CD4-positive, alpha-beta T cell treated with Interleukin-6 for 4 hours (primary cell): Measurements from ENCODE around the gene ANGPT4.

Source experiments
- DNase-seq: peaks from one replicate; pipeline ENCODE4 v3.0.0-alpha.2; 2020; ENCODE audit warnings: mixed read lengths

Gene ANGPT4

DNA sequence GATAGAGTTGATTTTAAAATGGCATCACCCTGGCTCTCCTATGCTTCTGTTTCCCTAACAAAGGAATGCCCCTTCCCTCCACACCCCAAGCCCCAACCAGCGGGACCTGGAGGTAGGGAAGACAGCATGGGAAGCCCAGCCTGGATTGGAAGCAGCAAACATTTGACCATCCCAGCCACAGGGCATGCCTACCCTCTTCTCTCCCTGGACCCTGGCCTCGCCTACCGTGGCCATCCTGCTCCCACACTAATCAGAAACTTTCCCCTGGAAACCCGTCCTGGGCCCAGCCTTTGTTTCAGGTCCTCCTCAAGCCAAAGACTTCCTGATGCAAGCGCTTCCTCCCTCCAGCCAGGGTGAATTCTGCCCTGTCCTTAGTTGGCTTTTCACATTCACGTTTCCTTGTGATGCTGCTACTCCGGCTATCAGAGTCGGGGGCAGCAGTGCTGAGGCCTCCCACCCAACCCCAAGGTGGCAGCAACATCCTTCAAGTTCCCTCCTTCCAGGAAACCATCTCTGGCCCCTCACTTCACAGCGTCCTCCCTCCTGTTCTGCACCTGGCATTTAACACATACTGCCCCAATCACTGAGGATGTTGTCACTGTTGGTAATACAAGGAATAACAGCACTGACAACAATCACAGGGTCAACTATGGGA lies 18.2 kb upstream of the ANGPT4 start:
- no peak for DNase-seq

DNA sequence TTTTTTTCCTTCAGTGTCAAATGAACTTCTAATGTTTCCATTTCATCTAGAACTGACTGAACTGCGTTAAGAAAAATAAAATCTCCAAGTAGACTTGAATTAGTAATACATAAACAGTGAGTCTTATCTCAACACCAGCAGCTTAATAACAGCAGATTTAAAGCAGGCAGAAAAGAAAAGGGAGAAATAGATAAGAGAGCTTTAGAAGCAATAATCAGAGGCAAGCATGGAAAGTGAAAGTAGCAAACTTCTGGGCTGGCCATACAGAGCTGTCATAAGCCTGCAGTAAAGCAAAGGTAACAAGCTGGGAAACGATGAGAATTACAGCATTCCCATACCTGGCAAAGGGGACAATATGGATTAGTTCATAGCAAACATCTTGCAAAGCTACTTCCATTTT lies 16.9 kb upstream of the ANGPT4 start:
- DNase-seq = no peak

DNA sequence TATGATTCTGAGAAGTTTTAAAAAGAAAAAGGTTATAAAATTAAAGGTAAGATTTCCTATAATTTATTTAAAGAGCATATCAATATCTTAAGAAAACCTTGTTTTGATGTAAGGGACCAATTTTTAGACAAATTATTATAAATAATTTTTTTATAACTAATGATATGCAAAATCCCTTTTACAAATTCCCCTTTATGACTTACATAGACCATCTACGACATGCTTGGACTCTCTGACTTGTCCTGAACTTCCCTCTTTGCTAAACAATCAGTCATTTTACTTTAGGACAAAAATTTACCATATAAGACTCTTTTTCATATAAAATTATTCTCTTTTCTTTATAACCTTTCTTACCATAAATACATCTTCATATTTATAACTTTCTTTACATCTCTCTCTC lies 15.3 kb upstream of the ANGPT4 start:
- no peak for DNase-seq

DNA sequence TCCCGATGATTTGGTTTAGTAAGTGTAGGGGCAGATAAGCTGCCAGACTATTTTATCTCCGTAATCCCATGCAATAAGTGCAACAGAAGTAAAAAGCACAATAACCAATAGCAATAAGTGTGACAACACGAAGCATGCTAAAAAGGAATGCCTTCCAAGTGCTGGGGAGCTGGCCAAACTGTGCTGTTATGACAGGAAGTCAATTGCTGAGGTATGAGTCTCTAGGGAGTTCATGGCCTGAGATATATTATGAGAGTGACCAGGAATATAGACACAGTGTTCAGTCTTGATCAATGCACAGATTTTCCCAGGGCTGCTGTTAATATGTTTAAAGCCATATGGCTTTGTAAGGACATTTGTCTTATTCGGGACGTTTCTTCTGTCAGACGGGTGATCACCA lies 10.5 kb upstream of the ANGPT4 start:
- DNase-seq = no peak

DNA sequence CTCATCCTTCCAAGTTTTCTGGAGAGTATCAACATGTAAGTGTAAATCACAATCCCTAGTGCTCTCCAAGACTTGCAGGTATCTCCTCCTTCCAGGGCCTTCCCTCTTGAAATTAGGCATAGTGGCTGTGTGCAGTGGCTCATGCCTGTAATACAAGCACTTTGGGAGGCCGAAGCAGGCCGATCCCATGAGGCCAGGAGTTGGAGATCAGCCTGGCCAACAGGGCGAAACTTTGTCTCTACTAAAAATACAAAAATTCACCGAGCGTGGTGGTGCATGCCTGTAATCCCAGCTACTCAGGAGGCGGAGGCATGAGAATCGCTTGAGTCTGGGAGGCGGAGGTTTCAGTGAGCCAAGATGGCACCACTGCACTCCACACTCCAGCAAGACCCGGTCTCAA lies 9.4 kb upstream of the ANGPT4 start:
- no peak for DNase-seq

DNA sequence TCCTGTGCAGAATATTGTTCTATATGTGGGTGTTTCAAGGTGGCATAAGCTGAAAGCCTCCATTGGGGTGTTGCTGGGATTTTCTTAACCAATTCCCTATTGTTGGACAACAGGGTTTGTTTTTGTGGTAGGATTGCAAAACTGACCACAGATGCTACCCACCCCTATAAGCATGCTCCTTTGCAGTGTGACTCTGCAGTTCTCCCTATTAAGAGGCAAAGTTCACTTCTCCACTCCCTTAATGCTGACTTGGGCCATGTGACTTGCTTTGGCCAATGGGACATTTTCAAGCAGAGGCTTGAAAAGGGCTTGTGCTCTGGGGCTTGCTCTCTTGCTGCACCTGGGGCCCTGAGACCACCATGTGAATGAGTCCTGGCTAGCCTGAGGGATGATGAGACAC lies 8.5 kb upstream of the ANGPT4 start:
- DNase-seq = no peak

DNA sequence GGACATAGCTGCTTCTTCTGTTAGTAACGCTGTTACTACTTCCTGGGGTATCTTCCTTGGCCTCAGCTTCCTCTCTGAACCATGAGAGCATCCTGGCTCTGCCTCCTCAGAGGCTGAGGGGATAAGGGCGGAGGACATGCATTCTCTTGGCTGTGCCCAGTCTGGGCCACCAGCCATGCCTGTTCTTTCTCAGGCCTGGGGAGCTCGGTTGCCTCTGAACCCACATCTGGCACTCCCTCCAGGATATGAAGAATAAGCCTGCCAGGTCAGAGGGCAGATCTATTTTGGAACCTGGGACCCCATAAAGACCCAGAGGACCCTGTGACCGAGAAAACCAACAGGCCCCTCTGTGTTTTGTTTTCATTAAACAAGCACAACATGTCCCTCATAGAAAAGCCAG lies 6.6 kb upstream of the ANGPT4 start:
- no peak for DNase-seq

DNA sequence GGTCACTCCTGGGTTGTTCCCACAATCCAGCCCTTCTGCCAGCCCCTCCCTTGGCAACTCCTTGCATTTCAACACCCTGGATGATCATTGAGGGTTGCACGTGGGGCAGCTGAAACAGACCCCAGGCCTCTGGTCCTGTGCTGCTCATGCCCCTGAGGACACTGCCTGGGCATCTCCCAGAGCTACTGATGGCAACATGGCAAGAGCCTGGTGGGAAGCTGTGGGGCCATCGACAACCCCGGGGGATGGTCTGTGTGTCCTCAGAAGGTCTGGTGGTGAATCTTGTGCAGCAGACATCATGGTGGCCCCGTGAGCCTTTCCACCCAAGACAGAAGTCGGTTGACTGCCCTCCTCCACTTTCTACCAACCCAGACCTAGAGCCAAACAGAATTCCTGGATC lies 4.9 kb upstream of the ANGPT4 start:
- no peak for DNase-seq

DNA sequence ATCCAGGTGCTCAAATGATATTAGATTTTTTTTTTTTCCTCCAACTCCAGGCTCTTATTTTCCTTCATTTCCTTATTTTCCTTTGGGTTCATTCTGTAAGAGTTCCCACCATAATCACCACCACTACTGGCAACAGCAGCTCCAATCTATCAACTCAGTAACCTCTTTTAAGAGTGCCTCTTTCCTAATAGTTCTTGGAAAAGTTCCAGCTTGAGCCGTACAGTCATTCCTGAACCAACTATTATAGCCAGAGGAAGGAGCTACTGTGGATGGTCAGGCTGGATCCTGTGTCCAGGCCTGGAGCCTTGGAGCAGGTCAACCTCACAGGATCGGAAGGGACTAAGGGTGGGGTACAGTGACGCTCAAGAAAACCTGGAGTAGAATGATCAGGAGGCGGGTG lies 4.2 kb upstream of the ANGPT4 start:
- DNase-seq = no peak

DNA sequence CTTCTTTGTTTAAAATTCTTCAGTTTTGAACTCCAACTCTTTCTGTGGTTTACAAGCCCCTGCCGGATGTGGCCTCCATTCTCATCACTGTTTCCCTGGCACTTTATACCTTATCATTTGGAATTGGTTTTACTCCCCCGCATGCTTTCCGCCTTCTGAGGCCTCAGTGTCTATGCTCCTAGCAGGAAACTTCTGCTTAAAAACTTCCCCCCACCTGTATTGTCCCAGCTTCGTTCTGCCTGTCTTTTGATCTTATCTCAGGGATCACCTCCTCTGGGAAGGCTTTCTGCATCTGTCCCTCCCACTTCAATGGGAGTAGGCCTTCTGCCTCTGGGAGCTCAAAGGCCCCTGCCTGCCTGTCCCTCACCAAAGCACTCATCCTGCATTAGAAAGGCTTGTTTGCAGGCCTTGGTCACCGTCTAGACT lies 3.4 kb upstream of the ANGPT4 start:
- no peak for DNase-seq

DNA sequence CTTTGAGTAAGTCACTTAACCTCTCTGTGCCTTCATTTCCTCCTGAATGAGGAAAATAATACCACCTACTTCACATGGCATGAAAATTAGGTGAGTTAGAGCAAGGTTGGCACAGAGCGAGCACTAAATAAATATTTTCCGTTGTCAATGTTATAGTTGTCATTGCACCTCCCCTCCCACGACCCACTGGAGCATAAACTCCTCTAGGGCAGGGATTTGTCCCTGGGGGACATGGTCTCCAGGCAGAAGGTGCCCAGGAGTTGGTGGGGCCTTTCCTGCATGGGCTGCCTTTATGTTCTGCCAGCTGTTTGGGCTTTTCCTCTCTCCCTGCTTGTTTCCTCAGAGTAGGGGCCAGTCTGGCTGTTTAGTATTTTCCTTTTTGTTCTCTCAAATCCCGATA lies 1.3 kb upstream of the ANGPT4 start:
- DNase-seq = no peak

DNA sequence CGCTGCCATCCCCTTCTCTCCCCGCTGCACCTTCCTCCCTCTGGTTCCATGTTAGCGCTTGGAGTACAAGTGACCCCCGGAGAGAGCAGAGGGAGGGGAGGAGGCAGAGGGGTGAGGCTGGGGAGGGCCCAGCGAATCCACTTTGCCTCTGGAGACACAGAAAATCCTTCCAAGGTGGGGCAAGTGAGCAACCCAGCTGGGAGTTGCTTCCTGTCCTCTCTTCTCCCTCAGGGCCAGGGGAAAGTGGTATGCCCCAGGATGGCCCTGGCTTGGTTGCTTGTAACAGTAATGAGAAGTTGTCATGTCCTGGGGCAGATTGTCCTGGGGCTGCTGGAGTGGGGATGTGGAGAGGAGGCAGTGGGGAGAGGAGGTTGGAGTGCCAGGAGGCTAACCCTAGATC lies 691 bp upstream of the ANGPT4 start:
- no peak for DNase-seq

DNA sequence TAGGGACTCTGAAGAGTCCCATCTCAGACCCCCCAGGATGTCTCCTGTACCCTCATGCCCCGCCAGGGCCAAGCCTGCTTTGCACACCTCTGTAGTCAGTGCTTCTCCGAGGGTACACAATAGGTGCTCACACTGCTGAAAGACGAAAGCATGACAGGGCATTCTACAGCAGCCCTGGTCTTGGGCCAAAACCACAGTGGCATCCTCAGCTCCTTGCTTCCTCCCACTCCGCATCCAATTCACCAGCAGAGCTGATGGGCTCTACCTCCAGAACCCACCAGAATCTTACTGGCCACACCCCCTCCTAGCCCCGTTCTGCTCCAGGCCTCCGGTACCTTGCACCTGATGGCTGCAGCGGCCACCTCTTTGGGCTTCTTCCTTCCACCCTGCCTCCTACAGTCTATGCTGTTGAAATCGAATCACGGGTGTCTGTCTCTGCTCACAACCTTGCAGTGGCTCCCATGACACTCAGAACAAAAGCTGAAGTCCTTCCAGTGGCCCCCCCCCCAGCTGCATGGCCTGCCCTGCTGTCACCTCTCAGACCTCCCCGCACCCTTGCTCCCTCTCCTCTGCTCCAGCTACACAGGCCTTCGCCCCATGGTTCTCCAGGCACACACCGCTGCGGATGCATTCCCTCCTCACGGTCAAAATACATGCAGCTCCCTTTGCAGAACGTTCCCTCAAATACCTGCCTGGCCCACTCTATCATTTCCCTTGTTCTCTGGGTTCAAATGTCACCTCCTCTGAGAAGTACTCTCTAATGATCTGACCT lies 1.2 kb downstream of the ANGPT4 start:
- no peak for DNase-seq

DNA sequence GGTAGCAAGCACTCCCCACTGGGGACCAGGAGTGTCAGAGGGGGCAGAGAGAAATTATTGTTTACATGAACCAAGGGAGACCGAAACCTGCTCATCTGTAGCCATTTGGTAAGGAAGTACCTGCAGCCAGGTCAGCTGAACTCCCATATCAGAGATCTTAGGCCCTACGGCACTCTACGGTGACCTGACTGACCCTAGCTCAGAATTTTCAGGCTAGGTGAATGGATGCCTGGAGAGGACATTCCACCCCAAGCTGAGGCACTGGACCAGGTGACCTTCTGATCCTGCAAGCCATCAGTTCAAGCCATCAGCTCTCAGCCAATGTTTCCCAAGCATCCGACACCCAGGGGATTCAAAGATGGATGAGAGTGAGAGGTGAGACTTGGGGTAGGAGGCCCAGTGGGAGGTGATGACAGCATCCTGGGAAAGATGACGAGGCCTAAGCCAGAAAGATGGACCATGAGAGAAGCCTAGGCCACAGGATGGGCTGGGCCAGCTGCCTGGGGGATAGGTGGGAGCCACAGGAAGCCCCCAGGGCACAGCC lies 2.8 kb downstream of the ANGPT4 start:
- no peak for DNase-seq

DNA sequence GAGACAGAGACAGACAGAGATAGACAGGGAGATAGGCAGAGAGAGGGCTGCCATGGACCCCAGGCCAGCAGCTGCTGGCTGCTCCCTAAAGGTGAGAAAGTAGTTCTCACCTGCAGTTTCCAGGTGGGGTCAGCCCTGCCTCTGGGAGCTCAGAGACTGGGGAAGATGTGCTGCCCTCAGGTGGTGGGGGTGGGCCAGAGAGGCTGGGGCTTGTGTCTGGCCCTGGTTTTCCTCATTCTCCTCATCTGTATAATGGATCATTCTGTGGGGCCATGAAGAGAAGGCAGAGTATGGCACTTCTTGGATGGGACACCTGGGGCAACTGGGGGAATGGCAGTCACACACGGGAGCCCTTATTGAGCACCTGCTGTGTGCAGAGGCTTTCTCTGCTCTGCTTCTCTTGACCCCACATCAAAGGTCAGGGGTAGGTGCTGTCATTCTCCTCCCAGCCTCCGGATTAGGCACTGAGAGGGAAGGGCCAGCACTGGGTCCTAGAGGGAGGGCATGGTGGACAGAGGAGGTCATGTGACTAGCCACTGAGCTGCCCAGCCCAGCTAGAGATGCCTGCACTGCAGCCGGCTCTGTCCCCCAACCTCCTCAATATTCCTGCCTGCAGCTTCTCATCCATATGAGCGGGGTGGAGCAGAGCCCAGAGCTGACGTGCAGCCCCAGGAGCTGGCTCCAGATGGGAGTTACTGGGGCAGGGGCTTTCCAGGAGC lies 4.1 kb downstream of the ANGPT4 start:
- peak; percentile 41 for DNase-seq

DNA sequence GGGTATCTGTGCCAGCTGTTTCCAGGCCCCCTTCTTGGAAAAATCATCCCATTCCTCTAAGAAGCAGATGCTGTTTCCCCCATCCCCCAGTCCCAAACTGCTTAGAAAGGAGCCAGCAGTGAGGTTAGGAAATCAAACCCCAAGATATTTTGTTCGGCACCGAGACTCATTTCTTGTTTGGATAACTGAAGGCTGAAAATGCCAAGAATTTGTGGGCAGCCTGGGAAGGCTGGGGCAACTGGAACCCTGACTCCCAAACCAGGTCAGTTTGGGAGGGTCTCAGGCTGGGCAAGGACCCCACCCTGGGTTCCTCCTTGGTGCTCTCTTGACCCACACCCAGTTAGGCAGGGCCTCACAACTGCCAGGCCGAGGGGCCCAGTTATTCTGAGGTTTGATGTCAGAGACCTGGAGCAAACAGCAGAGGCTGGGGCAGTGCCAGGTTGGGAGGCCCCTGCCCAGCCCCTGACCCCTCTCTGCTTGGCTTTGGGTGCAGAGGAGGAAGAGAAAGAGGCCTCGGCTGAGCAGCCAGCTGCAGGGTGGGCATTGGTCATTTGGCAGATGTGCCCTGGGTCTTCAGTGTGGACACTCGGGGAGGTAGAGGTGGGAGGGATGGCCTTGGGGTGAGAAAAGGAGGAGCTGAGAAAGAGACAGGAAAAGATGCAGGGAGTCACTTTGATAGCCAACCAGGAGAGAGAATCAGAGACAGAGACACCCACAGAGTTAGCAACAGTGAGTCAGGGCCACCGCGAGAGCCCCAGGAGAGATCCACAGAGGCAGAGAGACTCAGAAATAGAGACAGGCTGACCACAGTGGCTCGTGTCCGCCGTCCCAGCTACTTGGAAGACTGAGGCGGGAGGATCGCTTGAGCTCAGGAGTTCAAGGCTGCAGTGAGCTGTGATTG lies 5.0 kb downstream of the ANGPT4 start:
- DNase-seq = no peak

DNA sequence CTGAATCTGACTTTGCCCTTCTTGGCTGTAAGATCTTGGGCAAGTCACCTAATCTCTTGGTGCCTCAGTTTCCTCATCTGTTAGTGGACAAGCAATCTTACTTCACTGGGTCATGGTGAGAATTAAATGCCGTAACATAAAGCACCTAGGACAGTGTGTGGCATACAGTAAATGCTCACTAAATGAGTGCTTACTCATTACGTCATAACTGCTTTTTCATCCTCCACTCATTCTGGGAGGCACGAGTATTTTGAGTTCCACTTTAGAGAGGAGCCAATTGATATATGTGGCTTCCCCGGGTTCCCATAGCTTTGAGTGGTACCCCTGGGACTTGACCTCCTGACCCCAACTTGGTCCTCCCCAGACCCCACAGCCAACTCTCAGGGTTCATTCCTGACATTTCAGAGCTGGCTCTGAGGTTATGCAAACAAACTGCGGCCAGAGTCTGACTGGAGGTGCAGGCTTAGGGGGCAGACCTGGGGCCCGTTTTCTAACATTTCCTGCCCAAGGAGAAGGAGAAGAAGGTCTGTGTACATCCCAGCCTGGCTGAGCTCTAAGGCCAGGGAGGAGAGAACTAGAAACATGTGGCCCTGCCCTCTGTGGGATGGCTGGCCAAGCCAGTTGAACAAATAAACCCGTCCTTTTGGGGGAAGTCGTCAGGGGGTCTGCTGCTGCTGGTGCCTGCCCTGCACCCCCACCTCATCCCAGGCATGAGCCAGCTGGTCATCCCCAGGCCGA lies 5.8 kb downstream of the ANGPT4 start:
- DNase-seq = no peak

DNA sequence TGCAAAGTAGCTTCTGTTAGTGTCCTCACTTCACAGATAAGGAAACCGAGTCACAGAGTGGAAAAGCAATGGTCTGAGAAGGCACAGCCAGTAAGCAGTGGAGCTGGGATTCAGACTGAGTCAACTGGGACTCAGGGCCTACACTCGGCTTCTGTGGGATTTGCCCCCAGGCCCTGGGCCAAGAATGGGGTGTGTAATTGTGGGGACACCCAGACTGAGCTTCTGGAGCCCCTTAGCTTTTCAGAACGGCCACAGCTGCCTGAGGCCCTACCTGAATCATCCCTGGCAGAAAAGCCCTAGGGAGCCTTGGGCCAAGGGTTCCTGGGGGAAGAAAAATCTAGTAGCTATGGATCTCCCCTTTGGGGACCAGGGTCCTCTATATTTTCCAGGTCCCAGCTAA lies 6.5 kb downstream of the ANGPT4 start:
- no peak for DNase-seq

DNA sequence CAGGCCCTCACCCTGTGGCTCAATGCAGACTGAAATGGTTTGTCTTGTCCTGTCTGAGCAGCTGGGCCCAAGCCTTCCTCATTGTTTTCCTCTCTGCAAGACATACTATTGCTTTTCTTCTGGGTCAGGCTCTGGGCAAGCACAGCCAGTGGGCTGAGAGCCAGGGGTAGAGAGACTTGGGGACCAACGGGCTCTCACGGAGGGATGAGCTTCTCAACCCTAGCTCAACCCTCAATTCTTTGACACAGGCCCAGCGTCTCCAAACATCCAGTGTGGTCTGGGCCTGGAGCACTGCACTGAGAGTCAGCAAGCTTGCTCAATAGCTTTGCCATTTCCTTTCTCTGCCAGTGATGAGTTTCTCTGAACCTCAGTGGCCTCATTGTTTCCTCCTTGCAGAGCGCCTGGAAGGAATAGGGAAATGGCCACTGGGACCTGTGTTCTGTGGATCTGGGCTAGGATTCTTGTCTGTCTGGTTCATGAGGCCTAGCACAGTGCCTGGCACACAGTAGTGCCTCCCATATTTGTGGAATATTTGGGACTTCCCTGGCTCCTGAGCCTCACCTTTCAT lies 9.3 kb downstream of the ANGPT4 start:
- DNase-seq = no peak

DNA sequence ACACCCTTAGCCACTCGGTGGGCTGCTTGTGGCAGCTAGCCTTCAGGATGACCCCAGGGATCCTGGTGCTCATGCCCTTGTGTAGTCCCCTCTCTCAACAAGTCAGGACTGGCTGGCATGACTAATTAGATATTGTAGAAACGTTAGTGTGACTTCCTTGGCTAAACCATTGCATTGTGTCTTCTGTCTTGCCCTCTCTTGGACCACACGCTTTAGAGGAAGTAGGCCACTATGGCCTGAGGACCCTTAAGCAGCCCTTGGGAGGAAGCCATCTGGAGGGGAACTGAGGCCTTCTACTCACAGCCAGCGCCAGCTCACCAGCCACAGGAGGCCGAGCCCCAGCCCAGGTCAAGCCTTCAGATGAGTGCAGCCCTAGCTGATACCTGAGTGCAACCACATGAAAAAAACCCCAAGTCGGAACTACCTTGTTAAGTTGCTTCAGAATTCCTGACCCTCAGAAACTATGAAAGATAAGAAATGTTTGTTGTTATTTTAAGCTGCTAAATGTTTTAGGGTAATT lies 10.1 kb downstream of the ANGPT4 start:
- no peak for DNase-seq

DNA sequence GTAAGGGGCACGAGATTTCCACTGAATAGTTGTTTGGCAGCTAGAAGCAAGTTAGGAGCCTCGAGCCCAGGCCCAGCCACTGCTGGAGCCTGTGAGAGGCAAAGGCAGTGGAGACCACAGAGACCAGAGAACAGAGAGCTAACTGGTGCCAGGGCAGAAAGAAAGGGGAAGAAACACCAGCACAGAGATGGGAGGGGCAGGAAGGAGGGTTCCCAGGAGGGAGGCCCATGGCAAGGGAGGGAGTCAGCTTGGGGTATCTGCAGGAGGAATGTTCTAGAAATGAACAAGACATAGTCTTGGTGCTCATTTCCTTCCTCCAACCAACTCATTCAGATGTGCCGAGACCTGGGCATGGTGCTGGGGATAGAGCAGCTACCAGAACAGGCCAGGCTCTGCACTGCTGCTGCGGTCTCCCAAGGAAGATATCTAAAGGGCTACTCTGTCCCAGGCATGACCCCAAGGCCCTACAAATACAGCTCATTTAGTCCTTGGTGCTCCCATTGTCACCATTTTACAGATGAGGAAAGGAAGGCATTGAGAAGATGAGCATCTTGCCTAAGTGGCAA lies 10.7 kb downstream of the ANGPT4 start:
- DNase-seq = no peak
